Measurements from ENCODE around the gene PTPRD. TPM values are rescaled to one million over a fixed set of nuclear protein-coding genes. Genes with fewer than 3 reads are reported as not detected.

PTPRD gene
- total and polyA plus RNA-seq, 9 of the 15 experiments (the other 6 are each of a cell fraction or from before 2014, with no cell fraction given) = 0.11 TPM; not detected in 8

GRCh38 chr9:8543219-8543618 is 2069.6 kb downstream of the PTPRD start:
- no peaks in the 10 kb centered on the region for H3K9me1 ChIP-seq (ENCODE audit: control insufficient read depth, insufficient read depth, low read length)
- H3K9ac ChIP-seq (ENCODE audit: insufficient read depth in 1 of 2, low read depth in 2 of 2, low read length in 2 of 2) = no peak overlapping the region
- no peaks in the 10 kb centered on the region for H3K36me3 ChIP-seq (ENCODE audit: control insufficient read depth, insufficient read depth, low read length)
- no peak for TF ChIP-seq TFAP4 (CRISPR knock-in tag; IDR thresholded peaks at IDR 0.05; ENCODE audit: borderline replicate concordance)
- TF ChIP-seq POLR2G (IDR thresholded peaks at IDR 0.05; ENCODE audit: low read depth, low read length) = no peak
- TF ChIP-seq TCF7L2 (IDR thresholded peaks at IDR 0.05; ENCODE audit: low read depth, low read length) = no peak
- TF ChIP-seq HMGXB4 (CRISPR knock-in tag; IDR thresholded peaks at IDR 0.05) = no peak
- no peak for TF ChIP-seq ZKSCAN8 (CRISPR knock-in tag; IDR thresholded peaks at IDR 0.05)
- no peak for TF ChIP-seq RFX1 (IDR thresholded peaks at IDR 0.05)
- TF ChIP-seq, protein P1, sequence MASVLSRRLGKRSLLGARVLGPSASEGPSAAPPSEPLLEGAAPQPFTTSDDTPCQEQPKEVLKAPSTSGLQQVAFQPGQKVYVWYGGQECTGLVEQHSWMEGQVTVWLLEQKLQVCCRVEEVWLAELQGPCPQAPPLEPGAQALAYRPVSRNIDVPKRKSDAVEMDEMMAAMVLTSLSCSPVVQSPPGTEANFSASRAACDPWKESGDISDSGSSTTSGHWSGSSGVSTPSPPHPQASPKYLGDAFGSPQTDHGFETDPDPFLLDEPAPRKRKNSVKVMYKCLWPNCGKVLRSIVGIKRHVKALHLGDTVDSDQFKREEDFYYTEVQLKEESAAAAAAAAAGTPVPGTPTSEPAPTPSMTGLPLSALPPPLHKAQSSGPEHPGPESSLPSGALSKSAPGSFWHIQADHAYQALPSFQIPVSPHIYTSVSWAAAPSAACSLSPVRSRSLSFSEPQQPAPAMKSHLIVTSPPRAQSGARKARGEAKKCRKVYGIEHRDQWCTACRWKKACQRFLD (CRISPR knock-in tag; IDR thresholded peaks at IDR 0.05) = no peak
- no peak overlapping the region for H3K4me3 ChIP-seq
- in situ Hi-C loops (cut with MboI) (no loop called here), intact Hi-C loops (cut with micrococcal nuclease) (no loop called here)
- no TSS peak for BruUV-seq (replicated peaks)
- ChIA-PET CTCF (ENCODE audit: low intra/inter-chr PET ratio) (no interaction called here), POLR2A (no interaction called here)
- FAIRE-seq (no peak), ATAC-seq (no peak), DNase-seq (ENCODE audit: extremely low read depth in 1 of 4, low spot score in 3 of 4) (no peak)
- no peak overlapping the region for H3K4me2 ChIP-seq (ENCODE audit: insufficient read depth, low read length)
- no peaks in the 10 kb centered on the region for H3K9me3 ChIP-seq (replicated peaks; ENCODE audit: control insufficient read depth, insufficient read depth, low read depth, low read length)
- no peak overlapping the region for H3K27ac ChIP-seq (ENCODE audit: extremely low read depth, low read depth, low read length)
- H2AFZ ChIP-seq (ENCODE audit: low read depth, low read length) = no peak overlapping the region
- H4K20me1 ChIP-seq (replicated peaks; ENCODE audit: control insufficient read depth, insufficient read depth, low read length) = no peaks in the 10 kb centered on the region
- H3K27me3 ChIP-seq (ENCODE audit: control insufficient read depth in 2 of 2, insufficient read depth in 2 of 2, low read length in 2 of 2) = no peaks in the 10 kb centered on the region
- WGBS (ENCODE audit: insufficient coverage, low coverage, missing lambda C conversion rate) = 4% methylated on average over 2 of the region's 2 CpGs
- no peaks in the 10 kb centered on the region for H3K79me2 ChIP-seq (ENCODE audit: control insufficient read depth, insufficient read depth, low read length)
- no peaks in the 10 kb centered on the region for H3K4me1 ChIP-seq (replicated peaks in 1 of 2; ENCODE audit: control insufficient read depth in 2 of 2, insufficient read depth in 2 of 2, low read length in 2 of 2)
